PC-3 (cell line): Measurements from ENCODE around the gene GCH1.

Experiments
- CTCF ChIP-seq: fragments of 300-600 bp; sonication (generic); conservative IDR thresholded peaks from 2 replicates; pipeline ENCODE4 v1.5.1; 2017; ENCODE audit warnings: antibody characterized with exemption, low read depth, mild to moderate bottlenecking, low read length
- EZH2 ChIP-seq: fragments of 300-600 bp; sonication (generic); IDR thresholded peaks from one replicate; pipeline ENCODE4 v1.6.1; 2017; ENCODE audit warnings: antibody characterized with exemption, mild to moderate bottlenecking, low read length; ENCODE audit not compliant: unreplicated experiment

GRCh38 chr14:54837508-54838149, 65.0 kb downstream of the GCH1 start:
- TF ChIP-seq CTCF (no peak), EZH2 (no peak)
